ENCODE results near the gene DLG1.

The DLG1 gene

DNA sequence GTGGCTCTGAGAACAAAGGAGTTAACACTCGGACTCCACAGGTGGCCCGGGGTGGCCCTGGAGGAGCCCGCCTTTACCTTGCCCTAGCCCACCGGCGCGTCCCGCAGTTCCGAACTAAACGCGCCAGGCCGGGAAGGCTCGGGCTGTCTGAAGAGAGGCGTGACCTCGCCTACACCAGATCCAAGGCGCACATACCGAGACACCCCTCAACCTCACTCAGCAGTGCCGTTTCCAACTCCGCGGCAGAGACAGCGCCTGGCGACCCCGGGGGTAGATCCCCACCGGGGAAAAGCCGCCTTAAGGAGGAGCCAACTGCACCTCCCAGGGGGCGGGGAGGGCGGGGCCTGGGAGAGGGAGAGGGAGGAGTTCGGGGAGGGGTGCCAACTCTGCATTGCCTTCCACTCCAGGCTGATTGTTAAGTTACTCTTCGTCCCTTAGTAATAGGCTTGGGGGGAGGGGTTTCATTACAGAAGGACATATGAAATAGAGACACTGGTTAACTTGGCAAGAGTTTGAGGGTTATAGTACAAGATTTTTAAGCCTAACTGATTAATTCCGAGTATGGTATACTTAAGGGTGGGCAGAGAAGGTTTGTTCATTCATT lies at the start of gene DLG1:
DLG1 (minus strand) TSS at position 272 of the 604 bp plus-strand sequence. CDS start 1,408 bp downstream, outside the sequence.
- peak in 48 of 51 donors; percentile 21 to 91 (median 64) for DNase-seq

- DNase-seq = no peak
These were observed 49.6 kb upstream of the DLG1 start for GRCh38 chr3:197348014-197348413.

DNA sequence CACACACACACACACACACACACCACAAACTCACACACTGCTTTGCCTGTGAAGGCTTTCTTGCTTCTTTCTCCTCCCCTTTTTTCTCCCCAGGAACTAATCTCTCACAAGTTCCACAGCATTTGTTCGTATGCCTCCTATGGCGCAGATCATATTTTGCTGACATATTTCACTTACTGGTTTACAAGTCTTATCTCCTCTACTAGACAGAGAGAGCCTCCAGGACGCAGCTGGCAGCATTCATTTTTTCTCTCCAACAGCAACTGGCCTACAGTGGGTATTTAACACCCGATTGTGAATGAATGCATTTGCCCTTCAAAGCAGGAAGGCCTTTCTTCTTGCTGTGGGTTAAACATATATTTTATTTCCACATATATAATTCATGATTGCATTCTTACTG lies 47.0 kb upstream of the DLG1 start:
- DNase-seq = no peak

GRCh38 chr3:197344582-197345318 lies 46.3 kb upstream of the DLG1 start:
- no peak for DNase-seq

DNA sequence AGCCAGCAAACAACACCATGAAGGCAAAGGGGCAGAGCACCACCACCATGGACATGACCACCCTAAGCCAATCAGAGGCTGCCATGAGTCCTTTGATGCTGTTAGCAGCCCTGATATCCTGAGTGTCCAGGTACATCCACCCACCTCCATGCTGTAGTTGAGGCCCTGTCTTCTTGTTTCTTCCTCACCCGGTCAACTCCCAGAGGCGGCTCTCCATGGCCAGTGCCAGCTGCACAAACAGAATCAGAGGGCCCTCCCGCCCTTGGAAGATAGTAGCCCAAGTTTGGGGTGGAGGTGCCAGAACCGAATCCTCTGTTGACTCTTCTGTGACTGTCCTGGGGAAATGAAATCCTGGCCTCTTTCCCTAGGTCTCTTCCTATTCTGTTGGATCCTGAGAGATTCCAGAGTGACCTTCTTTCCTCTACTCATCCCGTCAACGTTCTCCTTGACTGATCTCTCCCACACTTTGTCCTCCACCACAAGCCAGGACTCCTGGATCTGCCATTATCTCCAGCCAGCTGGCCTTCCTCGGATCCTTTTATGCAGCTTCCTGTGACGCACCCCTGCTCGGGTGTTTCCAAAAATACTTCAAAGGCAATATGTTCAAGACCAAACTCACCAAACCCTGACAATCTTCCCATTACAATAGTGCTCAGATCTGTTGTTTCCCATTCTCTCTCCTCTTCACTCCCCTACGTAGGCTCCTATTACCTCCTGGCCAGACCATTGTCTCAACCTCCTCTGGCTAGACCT lies 45.4 kb upstream of the DLG1 start:
- DNase-seq = no peak

- no peak for DNase-seq
These were observed 44.7 kb upstream of the DLG1 start for GRCh38 chr3:197343111-197343510.

GRCh38 chr3:197340521-197340871 lies 42.1 kb upstream of the DLG1 start:
- no peak for DNase-seq

DNA sequence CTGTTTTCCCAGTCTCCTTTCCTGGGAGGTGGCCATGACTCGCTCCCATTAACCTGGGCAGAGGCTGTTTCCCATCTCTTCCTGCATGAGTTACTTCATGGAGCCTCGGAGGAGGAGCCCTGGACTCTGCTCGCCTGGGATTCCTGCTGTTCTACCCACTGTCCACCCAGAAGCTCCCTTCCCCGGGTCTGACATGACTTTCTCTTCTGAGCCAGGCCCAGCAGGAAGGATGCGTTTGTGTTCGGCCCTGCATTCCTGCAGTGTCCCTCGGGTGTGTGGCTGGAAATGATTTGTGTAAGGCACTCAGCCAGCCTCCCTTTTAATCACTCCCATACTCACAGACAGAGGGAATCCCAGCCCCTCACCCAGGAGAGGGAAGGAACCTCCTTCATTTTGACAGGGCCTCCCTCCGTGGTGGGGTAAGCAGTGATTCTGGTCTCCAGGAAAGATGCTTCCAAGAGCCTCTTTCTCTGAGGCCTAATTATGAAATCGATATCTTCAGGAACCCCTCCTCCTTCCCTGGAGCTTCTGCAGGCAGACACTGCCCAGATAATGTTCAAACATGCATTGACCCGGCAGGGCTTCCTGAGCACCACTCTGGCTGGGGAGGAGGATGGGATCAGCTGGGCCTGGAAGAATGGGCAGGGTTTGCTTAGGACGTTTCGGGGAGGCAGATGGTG lies 41.6 kb upstream of the DLG1 start:
- DNase-seq = no peak

DNA sequence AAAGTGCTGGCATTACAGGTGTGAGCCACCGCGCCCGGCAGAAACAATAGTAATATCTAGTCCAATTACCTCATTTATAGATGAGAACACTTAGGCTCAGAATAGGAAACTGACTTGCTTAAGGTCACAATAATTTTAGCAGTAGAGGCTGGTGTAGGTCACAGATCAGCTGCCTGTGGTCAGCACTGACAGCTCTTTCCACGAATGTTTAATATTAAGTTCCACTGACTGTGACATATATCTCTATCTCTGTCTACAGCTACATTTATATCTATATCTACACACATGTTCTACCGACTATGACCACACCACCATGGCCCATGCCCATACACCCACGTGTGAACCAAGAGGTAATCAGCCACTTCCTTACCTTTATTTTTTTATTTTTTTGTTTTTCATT lies 40.2 kb upstream of the DLG1 start:
- DNase-seq = no peak

DNA sequence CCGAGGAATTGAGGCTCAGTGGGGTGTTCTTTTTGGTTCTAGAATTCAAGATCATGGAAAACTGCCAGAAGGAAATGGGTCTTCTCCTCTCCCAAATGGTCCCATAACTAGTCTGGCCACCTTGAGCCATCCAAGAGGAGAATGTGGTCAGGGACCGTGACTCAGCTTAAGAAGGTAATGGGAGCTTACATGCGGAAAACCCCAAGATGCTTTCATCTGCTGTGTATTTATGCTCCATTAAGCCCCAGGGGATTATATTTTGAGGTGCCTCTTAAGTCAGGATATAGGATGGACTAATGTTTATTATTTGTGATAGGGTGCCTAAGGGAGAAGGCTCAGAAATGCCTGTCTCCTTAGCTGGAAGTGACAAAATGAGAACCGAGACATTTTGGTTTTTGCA lies 39.2 kb upstream of the DLG1 start:
- DNase-seq = no peak

DNA sequence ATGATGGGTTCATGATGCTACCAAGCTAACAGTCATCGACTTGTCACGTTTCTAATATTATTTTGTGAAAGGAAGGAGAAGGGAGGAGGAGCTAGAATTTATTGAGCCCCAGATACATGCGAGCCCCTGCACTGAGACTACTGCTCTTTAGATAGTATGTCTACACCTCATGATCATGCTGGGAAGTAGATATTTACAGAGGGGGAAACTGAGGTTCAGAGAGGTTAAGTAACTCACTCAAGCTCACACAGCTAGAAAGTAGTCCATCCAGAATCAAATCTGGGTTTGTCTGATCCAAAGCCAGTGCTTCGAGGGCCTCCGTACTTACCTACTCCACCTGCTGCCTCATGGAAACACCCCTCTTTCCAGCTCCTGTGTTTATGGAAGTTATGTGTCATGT lies 38.8 kb upstream of the DLG1 start:
- DNase-seq = no peak

DNA sequence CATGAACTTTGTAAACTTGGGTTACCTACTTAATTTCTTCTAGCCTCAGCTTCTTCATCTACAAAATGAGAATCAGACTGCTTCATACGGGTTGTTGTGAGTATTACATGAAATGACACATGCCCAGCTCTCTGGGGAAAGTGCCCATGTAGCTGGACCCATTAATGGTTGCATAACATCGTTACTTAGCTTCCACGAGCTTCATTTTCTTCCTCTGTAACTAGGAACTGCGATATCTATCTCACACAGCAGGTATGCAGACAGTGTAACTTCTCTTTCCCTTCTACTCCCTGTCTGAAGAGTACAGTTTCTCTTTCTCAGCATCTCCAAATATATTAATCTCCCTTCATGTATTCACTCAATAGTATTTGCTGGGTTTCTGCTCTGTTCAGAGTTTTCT lies 37.9 kb upstream of the DLG1 start:
- DNase-seq = no peak

- DNase-seq = no peak
These were observed 37.2 kb upstream of the DLG1 start for GRCh38 chr3:197335428-197336132.

DNA sequence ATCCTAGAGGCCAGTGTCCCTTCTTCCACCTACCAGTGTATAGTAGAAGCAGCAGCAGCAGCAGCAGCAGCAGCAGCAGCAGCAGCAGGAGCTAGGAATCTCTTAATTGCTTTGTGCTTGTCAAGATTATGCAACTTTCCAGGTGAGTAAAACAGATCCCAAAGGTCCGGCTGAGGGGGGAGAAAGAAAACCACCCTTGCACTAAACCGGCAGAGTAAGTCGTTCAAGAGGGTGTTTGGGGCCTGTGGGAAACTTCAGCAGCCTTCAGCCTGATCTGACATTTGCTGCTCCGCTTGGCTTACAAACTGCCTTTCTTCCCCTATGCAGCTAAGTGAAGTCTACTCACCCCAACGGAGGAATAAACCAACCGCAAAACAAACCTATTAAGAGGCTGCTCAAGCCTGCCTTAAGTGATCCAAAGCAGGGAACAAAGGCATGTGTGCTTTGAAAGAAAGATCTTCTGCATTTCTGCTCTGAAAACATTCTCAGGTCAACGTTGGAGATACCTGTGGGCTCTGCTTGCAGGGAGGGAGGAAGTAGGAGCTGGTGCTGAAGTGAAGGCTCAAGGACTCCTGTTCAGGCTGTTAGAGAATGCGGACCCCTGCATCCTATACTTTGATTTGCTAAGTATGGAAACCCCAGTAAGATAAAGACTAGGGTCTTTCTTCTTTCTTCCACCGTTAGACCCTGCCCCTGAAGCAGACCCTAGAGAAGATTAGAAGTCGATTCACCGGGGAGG lies 35.7 kb upstream of the DLG1 start:
- no peak for DNase-seq

DNA sequence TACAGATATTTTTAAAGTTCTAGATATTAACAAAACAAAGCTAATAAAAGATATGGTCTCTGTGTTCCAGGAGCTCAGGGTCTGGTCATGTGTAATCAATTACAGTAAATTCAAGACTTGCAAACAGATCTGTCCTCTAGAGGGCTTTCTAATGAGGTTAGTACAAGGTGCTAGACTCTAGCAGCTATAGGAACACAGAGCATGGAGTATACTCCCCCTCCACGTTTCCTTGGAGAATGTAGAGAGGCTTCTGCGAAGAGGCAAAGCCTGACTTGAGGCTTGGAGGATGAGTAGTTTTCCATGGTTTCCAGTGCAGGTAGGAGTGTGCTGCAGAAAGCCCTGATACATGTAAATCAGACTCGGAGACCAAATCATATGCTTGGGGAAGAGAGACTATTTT lies 32.7 kb upstream of the DLG1 start:
- no peak for DNase-seq

DNA sequence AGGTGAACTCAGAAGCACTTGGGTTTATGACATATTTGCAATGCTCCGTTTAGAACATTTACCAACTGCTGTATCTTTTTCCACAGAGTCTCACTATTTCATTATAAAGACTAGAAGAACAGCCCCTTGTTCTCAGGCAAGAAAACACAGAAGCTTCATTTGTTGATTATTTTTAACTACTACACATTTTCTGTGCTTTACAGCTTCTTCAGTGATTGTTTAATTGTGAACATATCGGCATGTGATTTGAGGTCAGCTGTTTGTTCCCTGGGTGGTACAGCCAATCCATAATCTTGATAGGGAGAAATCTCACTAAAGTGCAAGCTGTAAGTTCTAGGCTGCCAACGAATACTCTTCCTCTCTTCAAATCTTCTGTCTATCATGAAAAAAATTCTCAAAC lies 31.0 kb upstream of the DLG1 start:
- peak in 6 of 51 donors; percentile 5 to 67 (median 46) for DNase-seq

GRCh38 chr3:197328198-197328597 lies 29.8 kb upstream of the DLG1 start:
- DNase-seq = peak in 1 of 51 donors; percentile 25

DNA sequence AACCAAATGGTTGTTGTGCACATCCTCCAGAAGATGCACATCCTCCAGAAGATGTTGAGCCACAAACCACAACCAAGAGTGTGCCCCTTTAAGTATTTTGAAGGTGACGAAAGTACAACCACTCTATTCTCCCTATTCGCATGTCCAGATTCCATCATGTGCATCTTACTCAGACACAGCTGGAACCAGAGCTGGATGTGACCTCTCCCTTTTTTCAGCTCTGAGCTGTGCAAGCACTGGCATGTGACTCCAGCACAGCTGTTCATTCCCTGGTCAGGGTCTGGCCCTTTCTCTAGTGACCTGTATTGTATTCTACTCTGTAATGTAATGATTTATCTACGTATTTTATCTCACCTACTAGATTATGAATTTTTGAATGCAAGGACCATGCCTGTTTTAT lies 29.3 kb upstream of the DLG1 start:
- DNase-seq = peak in 28 of 51 donors; percentile 9 to 72 (median 40)

GRCh38 chr3:197325773-197326172 lies 27.4 kb upstream of the DLG1 start:
- DNase-seq = no peak

GRCh38 chr3:197322149-197322548 lies 23.7 kb upstream of the DLG1 start:
- no peak for DNase-seq

- DNase-seq = no peak
These were observed 22.2 kb upstream of the DLG1 start for GRCh38 chr3:197320582-197320981.
